Measurements from ENCODE around the gene ACBD4. TPM values are rescaled to one million over a fixed set of nuclear protein-coding genes. Genes with fewer than 3 reads are reported as not detected.

ACBD4 gene
- total and polyA plus RNA-seq, 2 of the 4 experiments (the other 2 are of a cell fraction): 2.3 to 5.7 TPM

DNA sequence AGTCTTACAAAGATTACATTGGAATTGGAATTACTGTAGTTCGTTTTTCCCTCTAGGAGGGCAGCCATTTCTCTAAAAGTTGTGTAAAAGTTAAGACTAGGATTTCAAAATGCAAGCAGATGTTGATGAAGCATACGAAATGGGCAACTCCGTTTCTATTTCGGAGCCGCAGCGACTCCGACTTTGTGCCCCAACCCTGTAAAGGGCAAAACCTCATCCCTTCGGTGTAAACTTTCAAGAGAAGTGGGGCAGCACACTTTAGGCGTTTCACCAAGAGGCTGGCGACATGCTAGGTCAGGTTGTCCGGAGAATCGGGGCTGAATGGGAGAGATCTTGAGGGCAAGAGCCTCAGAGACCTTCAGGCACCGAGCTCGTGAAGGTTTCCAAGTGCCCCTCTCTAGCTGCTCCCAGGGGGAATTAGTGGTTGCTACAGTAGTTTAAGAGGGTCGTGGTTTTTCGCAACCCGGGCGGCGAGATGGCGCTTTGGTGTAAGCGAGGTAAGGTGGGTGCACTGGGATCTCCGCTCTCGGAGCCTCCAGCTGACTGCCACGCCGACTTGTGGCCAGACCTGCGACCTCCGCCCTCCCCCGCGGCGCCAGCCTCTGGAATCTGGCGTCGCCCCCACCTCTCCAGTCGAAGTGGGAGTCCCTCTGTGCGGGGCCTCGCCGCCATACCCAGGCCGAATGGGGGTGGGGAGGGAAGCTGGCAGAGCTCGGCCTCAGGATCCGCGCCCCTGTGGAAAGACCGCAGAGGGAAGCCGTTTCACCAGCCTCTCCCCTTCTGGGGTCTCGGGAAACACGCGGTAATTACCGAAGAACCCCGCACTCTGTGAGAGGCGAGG lies 25.2 kb downstream of the ACBD4 start:
- peaks cover 19% of the 10 kb centered on the region for H3K9me1 ChIP-seq (ENCODE audit: insufficient read depth, low read length)
- H3K4me2 ChIP-seq (ENCODE audit: low read depth, low read length): peak overlapping the region; percentile 84
- peak overlapping the region; percentile 99 for H3K4ac ChIP-seq (ENCODE audit: low read depth, low read length)
- peak overlapping the region; percentile 71 for H3K23ac ChIP-seq (ENCODE audit: low read depth, low read length)
- WGBS, 2 experiments (ENCODE audit: extremely low coverage in 2 of 2, insufficient read length in 1 of 2): 1% methylated on average over 20 of the region's 48 CpGs; no CpG with 5 or more reads in 1 of the 2 experiments
- peak overlapping the region; percentile 98 for H3K9ac ChIP-seq (ENCODE audit: low read depth, low read length)
- H4K91ac ChIP-seq (ENCODE audit: insufficient read depth, low read depth, low read length): peak overlapping the region; percentile 97
- H2BK5ac ChIP-seq (ENCODE audit: low read depth, low read length, poor library complexity, severe bottlenecking): peak overlapping the region; percentile 96
- H3K27ac ChIP-seq (ENCODE audit: insufficient read depth, low read length): peak overlapping the region; percentile 98
- no peaks in the 10 kb centered on the region for H3K36me3 ChIP-seq (ENCODE audit: control insufficient read depth, insufficient read depth, low read length)
- no peaks in the 10 kb centered on the region for H3K9me3 ChIP-seq (ENCODE audit: control insufficient read depth, insufficient read depth, low read length)
- in situ Hi-C loops (cut with MboI; ENCODE audit: low sequenced_read_pairs) (no loop called here), intact Hi-C loops (cut with micrococcal nuclease) (loop anchor here (1.0 kb wide), 2 partner anchors 11 to 25 kb away; partner anchors contain the start of gene ACBD4), dilution Hi-C loops (cut with HindIII; ENCODE audit: low sequenced_read_pairs, unreplicated experiment) (no loop called here)
- H4K8ac ChIP-seq (ENCODE audit: low read depth in 2 of 2, low read length in 2 of 2): peak overlapping the region; percentile 89 to 95
- CTCF ChIA-PET: interaction anchor here (0.5 to 3.8 kb wide), 8 partner anchors 9 to 37 kb away, joined by 3 to 18 read pairs (median 6); partner anchors contain the start of gene ACBD4
- peak overlapping the region; percentile 75 for H3K18ac ChIP-seq (ENCODE audit: low read depth, low read length)
- H2AK5ac ChIP-seq (ENCODE audit: low read depth, low read length): peak overlapping the region; percentile 99
- H4K20me1 ChIP-seq (ENCODE audit: insufficient read depth, low read length): peaks cover 10% of the 10 kb centered on the region
- peak overlapping the region; percentile 100 for H2AK9ac ChIP-seq (replicated peaks; ENCODE audit: low read depth, low read length, poor library complexity)
- H3K79me1 ChIP-seq (ENCODE audit: low read depth in 1 of 2, low read length in 2 of 2): peaks cover 8 to 58% of the 10 kb centered on the region in 2 experiments
- H3K4me3 ChIP-seq (ENCODE audit: insufficient read depth, low read depth, low read length): peak overlapping the region; percentile 75
- peak; percentile 50 for ATAC-seq (ENCODE audit: low read depth)
- peak overlapping the region; percentile 42 for H2BK120ac ChIP-seq (ENCODE audit: low read depth, low read length)
- peak overlapping the region; percentile 88 for H2AFZ ChIP-seq (replicated peaks; ENCODE audit: low read length, poor library complexity)
- no peaks in the 10 kb centered on the region for H3K27me3 ChIP-seq (ENCODE audit: control insufficient read depth, insufficient read depth, low read length)
- H3K4me1 ChIP-seq (ENCODE audit: control insufficient read depth, insufficient read depth, low read length): peaks cover 17% of the 10 kb centered on the region
- POLR2A ChIA-PET (ENCODE audit: unreplicated experiment): interaction anchor here (0.6 to 3.1 kb wide), 6 partner anchors 8 to 37 kb away, joined by 3 to 53 read pairs (median 4); partner anchors contain the start of genes ACBD4 and HEXIM1
- H3K56ac ChIP-seq (ENCODE audit: extremely low read depth, insufficient read depth, low read length): peak overlapping the region; percentile 99
- H2BK20ac ChIP-seq (ENCODE audit: low read depth, low read length): no peak overlapping the region
- TSS peak; percentile 38 for BruUV-seq (replicated peaks)
- H2BK15ac ChIP-seq (ENCODE audit: low read depth, low read length): peak overlapping the region; percentile 0; the same call in 1 of the 3 replicates
- peak overlapping the region; percentile 76 for H3K14ac ChIP-seq (replicated peaks; ENCODE audit: low read depth, low read length)
- DNase-seq: peak; percentile 61
- peak overlapping the region; percentile 92 for H4K5ac ChIP-seq (ENCODE audit: low read depth, low read length)
- TF ChIP-seq BHLHE40 (IDR thresholded peaks at IDR 0.05; ENCODE audit: low read depth, low read length) (no peak), MAZ (IDR thresholded peaks at IDR 0.05; ENCODE audit: borderline replicate concordance, low read depth, low read length) (peak; percentile 47; the same call in 1 of the 2 replicates), MAFK (IDR thresholded peaks at IDR 0.05; ENCODE audit: low read depth, low read length) (no peak), FOS (IDR thresholded peaks at IDR 0.05; ENCODE audit: low read depth, low read length) (no peak), NFE2L2 (IDR thresholded peaks at IDR 0.05; ENCODE audit: low read depth, low read length) (no peak), MXI1 (IDR thresholded peaks at IDR 0.05; ENCODE audit: borderline replicate concordance, low read depth, low read length) (peak; percentile 20; the same call in 1 of the 2 replicates), RAD21 (IDR thresholded peaks at IDR 0.05; ENCODE audit: low read length) (peak; percentile 27; the same call in 1 of the 2 replicates), RCOR1 (IDR thresholded peaks at IDR 0.05; ENCODE audit: insufficient replicate concordance, low read length) (no peak), RFX5 (IDR thresholded peaks at IDR 0.05; ENCODE audit: low read depth, low read length) (no peak)
- TF ChIP-seq, protein P1, sequence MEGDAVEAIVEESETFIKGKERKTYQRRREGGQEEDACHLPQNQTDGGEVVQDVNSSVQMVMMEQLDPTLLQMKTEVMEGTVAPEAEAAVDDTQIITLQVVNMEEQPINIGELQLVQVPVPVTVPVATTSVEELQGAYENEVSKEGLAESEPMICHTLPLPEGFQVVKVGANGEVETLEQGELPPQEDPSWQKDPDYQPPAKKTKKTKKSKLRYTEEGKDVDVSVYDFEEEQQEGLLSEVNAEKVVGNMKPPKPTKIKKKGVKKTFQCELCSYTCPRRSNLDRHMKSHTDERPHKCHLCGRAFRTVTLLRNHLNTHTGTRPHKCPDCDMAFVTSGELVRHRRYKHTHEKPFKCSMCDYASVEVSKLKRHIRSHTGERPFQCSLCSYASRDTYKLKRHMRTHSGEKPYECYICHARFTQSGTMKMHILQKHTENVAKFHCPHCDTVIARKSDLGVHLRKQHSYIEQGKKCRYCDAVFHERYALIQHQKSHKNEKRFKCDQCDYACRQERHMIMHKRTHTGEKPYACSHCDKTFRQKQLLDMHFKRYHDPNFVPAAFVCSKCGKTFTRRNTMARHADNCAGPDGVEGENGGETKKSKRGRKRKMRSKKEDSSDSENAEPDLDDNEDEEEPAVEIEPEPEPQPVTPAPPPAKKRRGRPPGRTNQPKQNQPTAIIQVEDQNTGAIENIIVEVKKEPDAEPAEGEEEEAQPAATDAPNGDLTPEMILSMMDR (conservative IDR thresholded peaks at IDR 0.05; ENCODE audit: low read depth, low read length): peak; percentile 30; the same call in 1 of the 2 replicates
- TF ChIP-seq, protein P2, sequence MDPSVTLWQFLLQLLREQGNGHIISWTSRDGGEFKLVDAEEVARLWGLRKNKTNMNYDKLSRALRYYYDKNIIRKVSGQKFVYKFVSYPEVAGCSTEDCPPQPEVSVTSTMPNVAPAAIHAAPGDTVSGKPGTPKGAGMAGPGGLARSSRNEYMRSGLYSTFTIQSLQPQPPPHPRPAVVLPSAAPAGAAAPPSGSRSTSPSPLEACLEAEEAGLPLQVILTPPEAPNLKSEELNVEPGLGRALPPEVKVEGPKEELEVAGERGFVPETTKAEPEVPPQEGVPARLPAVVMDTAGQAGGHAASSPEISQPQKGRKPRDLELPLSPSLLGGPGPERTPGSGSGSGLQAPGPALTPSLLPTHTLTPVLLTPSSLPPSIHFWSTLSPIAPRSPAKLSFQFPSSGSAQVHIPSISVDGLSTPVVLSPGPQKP (IDR thresholded peaks at IDR 0.05; ENCODE audit: borderline replicate concordance, low read depth, low read length): no peak
- TF ChIP-seq, protein P3, sequence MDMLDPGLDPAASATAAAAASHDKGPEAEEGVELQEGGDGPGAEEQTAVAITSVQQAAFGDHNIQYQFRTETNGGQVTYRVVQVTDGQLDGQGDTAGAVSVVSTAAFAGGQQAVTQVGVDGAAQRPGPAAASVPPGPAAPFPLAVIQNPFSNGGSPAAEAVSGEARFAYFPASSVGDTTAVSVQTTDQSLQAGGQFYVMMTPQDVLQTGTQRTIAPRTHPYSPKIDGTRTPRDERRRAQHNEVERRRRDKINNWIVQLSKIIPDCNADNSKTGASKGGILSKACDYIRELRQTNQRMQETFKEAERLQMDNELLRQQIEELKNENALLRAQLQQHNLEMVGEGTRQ (IDR thresholded peaks at IDR 0.05; ENCODE audit: low read depth, low read length): no peak

Measured in IMR-90 (cell line).